ENCODE measurements around the gene GLB1L2. TPM values are rescaled to one million over a fixed set of nuclear protein-coding genes. Genes with fewer than 3 reads are reported as not detected.

The GLB1L2 gene
- total RNA-seq, 1 experiment from 2014 or later, result 19.0 TPM

DNA sequence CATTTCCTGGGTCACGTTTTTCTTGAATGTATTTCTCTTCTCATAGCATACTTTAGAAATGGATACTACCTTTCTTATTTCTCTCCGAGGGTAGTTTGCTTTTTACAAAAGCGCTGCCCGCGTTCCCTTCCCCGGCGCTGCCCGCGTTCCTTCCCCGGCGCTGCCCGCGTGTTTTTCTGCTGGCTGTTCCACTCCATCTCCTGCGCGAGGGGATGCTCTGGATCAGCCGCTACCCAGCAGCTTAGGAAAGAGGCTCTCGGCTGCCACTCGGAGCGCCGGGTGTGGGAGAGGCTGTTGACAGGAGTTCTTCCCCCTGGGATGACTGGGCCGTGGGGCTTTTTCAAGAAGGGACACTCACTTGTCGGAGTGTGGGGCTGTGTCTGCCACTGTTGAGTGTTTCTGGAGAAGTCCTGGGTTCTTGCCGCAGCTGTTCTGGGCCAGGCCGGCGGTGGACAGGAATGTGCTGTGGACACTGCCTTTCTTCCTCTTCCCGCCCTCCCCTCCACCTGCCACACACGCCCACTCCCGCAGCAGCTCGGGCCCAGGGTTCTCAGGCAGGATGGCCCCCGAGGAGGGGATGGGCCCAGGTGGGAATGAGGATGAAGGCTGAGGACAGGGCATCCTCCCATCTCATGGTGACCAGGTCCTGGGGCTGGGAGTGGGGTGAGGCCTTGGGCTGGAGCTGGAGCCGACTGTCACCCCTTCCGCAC, 30.6 kb downstream of the GLB1L2 start:
- Mint-ChIP-seq H3K27me3 (ENCODE audit: unreplicated experiment) (no peaks in the 10 kb centered on the region), H3K36me3 (ENCODE audit: insufficient read depth, unreplicated experiment) (peaks cover 3% of the 10 kb centered on the region), H3K4me1 (ENCODE audit: low read depth, unreplicated experiment) (no peaks in the 10 kb centered on the region), H3K27ac (ENCODE audit: unreplicated experiment) (no peak overlapping the region), H3K9me3 (ENCODE audit: low read depth, unreplicated experiment) (peaks cover 3% of the 10 kb centered on the region), H3K4me3 (ENCODE audit: low read depth, unreplicated experiment) (no peak overlapping the region)
- intact Hi-C loops (cut with micrococcal nuclease; ENCODE audit: unreplicated experiment), result no loop called here
- CTCF ChIA-PET, result no interaction called here
- DNase-seq, result no peak
- TF ChIP-seq, protein P1, sequence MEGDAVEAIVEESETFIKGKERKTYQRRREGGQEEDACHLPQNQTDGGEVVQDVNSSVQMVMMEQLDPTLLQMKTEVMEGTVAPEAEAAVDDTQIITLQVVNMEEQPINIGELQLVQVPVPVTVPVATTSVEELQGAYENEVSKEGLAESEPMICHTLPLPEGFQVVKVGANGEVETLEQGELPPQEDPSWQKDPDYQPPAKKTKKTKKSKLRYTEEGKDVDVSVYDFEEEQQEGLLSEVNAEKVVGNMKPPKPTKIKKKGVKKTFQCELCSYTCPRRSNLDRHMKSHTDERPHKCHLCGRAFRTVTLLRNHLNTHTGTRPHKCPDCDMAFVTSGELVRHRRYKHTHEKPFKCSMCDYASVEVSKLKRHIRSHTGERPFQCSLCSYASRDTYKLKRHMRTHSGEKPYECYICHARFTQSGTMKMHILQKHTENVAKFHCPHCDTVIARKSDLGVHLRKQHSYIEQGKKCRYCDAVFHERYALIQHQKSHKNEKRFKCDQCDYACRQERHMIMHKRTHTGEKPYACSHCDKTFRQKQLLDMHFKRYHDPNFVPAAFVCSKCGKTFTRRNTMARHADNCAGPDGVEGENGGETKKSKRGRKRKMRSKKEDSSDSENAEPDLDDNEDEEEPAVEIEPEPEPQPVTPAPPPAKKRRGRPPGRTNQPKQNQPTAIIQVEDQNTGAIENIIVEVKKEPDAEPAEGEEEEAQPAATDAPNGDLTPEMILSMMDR (IDR thresholded peaks at IDR 0.05; ENCODE audit: unreplicated experiment), result no peak
- no TSS peak for BruUV-seq (replicated peaks)

DNA sequence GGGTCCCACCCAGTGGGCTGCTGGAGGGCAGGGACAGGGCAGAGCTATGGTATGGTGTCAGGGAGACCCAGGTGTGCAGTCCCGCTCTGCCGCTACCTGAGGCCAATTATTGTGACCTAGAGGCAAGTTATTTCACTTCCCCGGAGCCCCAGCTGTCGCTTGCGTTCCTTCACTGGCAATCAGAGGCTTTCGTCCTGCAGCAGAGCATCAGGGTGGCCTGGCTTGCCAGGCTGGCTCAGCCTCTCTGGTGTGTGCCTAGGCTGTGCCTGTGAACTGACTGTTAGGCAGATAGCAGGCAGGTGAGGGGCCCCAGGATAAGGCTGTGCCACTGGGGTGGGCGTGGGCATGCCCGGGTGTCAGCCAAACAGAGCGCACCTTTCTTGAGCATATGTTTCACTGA, 31.4 kb downstream of the GLB1L2 start:
- intact Hi-C loops (cut with micrococcal nuclease; ENCODE audit: unreplicated experiment), result no loop called here
- TF ChIP-seq, protein P1 (IDR thresholded peaks at IDR 0.05; ENCODE audit: unreplicated experiment), result no peak
- H3K27me3 Mint-ChIP-seq (ENCODE audit: unreplicated experiment), result no peaks in the 10 kb centered on the region
- BruUV-seq (replicated peaks), result no TSS peak
- no peak for DNase-seq
- CTCF ChIA-PET, result no interaction called here
- H3K4me3 Mint-ChIP-seq (ENCODE audit: low read depth, unreplicated experiment), result no peak overlapping the region
- H3K4me1 Mint-ChIP-seq (ENCODE audit: low read depth, unreplicated experiment), result no peaks in the 10 kb centered on the region
- peaks cover 3% of the 10 kb centered on the region for H3K9me3 Mint-ChIP-seq (ENCODE audit: low read depth, unreplicated experiment)
- peaks cover 3% of the 10 kb centered on the region for H3K36me3 Mint-ChIP-seq (ENCODE audit: insufficient read depth, unreplicated experiment)
- H3K27ac Mint-ChIP-seq (ENCODE audit: unreplicated experiment), result no peak overlapping the region

DNA sequence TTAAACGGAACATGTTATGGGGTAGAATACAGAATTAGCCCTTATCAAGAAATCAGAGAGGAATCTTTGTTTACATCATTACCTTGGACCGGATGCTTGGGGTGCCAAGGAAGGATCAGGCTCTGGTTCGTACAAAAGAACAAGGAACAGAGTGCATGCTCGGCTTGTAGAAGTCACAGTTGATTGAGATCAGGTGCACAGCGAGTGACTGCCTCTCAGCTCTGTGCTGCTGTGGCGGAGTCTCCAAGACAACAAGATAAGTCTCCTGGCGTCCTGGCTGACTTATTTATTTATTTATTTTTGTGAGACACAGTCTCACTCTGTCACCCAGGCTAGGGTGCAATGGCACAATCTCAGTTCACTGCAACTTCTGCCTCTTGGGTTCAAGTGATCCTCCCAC, 31.8 kb downstream of the GLB1L2 start:
- no peak for DNase-seq
- no peak overlapping the region for H3K27ac Mint-ChIP-seq (ENCODE audit: unreplicated experiment)
- no peak overlapping the region for H3K4me3 Mint-ChIP-seq (ENCODE audit: low read depth, unreplicated experiment)
- CTCF ChIA-PET, result no interaction called here
- H3K27me3 Mint-ChIP-seq (ENCODE audit: unreplicated experiment), result no peaks in the 10 kb centered on the region
- peaks cover 3% of the 10 kb centered on the region for H3K9me3 Mint-ChIP-seq (ENCODE audit: low read depth, unreplicated experiment)
- H3K36me3 Mint-ChIP-seq (ENCODE audit: insufficient read depth, unreplicated experiment), result peaks cover 3% of the 10 kb centered on the region
- no peaks in the 10 kb centered on the region for H3K4me1 Mint-ChIP-seq (ENCODE audit: low read depth, unreplicated experiment)
- BruUV-seq (replicated peaks), result no TSS peak
- intact Hi-C loops (cut with micrococcal nuclease; ENCODE audit: unreplicated experiment), result no loop called here
- TF ChIP-seq, protein P1 (IDR thresholded peaks at IDR 0.05; ENCODE audit: unreplicated experiment), result no peak

DNA sequence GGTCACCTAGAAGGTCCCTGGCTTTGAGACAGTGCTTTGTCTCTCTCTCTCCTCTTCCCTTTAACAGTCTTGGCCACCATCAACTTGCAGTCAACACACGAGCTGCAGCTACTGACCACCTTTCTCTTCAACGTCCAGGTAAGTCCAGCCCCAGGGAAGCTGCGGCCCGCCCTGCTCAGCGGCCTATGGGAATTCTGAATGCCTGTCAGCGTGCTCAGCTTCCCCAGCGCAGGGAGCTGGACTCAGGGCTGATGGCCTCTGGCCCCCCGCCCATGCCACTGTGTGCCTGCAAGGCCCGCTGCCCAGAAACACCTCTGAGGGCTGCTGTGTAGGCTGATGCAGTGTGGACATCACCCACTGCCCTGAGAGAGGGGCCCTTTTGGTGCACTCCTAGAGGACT, 32.5 kb downstream of the GLB1L2 start:
- TF ChIP-seq, protein P1 (IDR thresholded peaks at IDR 0.05; ENCODE audit: unreplicated experiment), result no peak
- no peaks in the 10 kb centered on the region for H3K27me3 Mint-ChIP-seq (ENCODE audit: unreplicated experiment)
- H3K4me3 Mint-ChIP-seq (ENCODE audit: low read depth, unreplicated experiment), result no peak overlapping the region
- no peaks in the 10 kb centered on the region for H3K4me1 Mint-ChIP-seq (ENCODE audit: low read depth, unreplicated experiment)
- BruUV-seq (replicated peaks), result no TSS peak
- intact Hi-C loops (cut with micrococcal nuclease; ENCODE audit: unreplicated experiment), result no loop called here
- no peak for DNase-seq
- CTCF ChIA-PET, result interaction anchor here (0.7 kb wide), 1 partner anchor 103 kb away, joined by 4 read pairs; no protein-coding TSS in a partner anchor
- no peak overlapping the region for H3K27ac Mint-ChIP-seq (ENCODE audit: unreplicated experiment)
- H3K36me3 Mint-ChIP-seq (ENCODE audit: insufficient read depth, unreplicated experiment), result peaks cover 3% of the 10 kb centered on the region
- H3K9me3 Mint-ChIP-seq (ENCODE audit: low read depth, unreplicated experiment), result peaks cover 3% of the 10 kb centered on the region

All from Calu3 (cell line).